Muscle of back (tissue), 11 donors: ENCODE data around the gene SLC13A4. TPM values are rescaled to one million over a fixed set of nuclear protein-coding genes. Genes with fewer than 3 reads are reported as not detected.

Experiments
- DNase-seq, 3 donors: peaks; one replicate each; pipeline versions ENCODE4 v3.0.0 to v3.0.0-alpha.2; 2013
- polyA plus RNA-seq, 10 donors: library from polyadenylated mRNA; unstranded; fragments of 120-200 nt; gene quantifications; one replicate each; pipeline ENCODE4 v1.2.1, GENCODE V29; 2013; ENCODE audit not compliant: insufficient read length in 10 of 10

SLC13A4 gene
- polyA plus RNA-seq, 10 donors, result 0.73 to 4.0 (median 1.4) TPM

GRCh38 chr7:135719688-135720087 lies 8.3 kb downstream of the SLC13A4 start:
- no peak for DNase-seq

- DNase-seq, result no peak
Measured at GRCh38 chr7:135718794-135719437, 9.1 kb downstream of the SLC13A4 start.

GRCh38 chr7:135718219-135718618 lies 9.8 kb downstream of the SLC13A4 start:
- no peak for DNase-seq

- DNase-seq, result no peak
Measured at GRCh38 chr7:135717693-135718092, 10.3 kb downstream of the SLC13A4 start.

- peak; percentile 17 to 66 (median 36) for DNase-seq
Measured at GRCh38 chr7:135716677-135717238, 11.2 kb downstream of the SLC13A4 start.

- no peak for DNase-seq
Measured at GRCh38 chr7:135715673-135716072, 12.3 kb downstream of the SLC13A4 start.

DNA sequence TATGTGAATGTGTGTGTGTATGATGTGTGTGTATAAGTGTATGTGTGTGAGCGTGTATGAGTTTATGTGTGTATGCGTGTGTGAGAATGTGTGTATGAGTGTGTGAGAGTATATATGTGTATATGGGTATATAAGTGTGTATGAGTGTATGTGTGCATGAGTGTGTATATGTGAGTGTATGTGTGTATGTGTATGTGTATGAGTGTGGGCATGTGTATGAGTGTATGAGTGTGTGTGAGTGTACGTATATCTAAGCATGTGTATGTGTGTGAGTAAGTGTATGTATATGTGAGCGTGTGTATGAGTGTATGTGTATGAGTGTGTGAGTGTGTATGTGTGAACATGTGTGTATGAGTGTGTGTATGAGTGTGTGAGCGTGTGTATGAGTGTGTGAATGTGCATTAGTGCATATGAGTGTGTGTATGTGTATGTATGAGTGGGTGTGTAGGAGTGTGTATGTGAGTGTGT lies 12.9 kb downstream of the SLC13A4 start:
- DNase-seq, result no peak

DNA sequence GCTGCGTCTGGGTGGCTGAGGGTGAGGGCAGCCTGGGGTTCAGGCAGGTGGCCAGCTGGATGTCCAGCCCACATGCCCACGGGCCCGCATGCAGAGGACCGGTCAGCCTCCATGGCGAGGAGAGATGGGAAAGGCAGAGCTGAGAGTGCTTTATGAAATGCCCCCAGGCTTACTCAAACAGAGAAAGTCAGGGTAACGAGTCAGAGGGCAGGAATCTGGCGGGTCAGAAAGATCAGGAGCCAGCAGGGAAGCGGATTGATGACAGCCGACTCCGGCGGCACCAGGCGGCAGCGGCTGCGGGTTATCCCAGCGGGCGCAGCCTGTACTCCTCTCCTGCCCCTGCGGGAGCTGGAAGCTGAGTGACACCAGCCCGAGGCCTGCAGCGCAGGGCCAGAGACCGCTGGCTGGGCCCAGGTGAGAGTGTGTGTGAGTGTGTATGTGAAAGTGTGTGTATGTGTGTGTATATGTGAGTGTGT lies 13.4 kb downstream of the SLC13A4 start:
- DNase-seq, result no peak

DNA sequence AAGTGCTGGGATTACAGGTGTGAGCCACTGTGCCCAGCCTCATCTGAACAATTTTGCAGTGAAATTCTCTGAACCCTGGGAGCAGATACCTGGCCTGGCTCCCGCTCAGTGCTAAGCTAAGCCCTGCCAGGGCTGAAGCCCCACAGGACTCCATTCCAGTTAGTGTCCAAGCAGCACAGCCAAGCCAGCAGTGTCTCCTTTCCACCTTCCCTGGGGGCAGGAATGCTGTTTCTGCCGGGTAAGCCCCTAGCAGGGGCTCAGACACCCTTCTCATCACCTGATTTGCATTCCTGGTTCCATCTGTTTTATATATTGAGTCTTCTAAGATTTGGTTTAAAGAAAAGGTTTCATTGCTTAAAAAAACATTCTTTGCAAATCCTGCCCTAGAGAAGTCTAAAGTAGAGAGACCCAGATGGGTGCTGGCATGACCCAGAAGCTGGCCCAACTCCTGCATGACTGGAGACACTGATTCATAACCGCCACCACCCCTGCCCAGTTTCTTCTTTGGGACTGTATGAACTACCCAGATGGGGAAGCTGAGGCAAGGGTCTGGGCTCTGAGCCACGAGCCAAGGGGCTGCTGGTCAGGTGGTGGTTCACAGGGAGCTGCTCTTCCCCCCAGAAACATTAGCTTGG lies 14.0 kb downstream of the SLC13A4 start:
- no peak for DNase-seq

- DNase-seq, result no peak
Measured at GRCh38 chr7:135712796-135713195, 15.2 kb downstream of the SLC13A4 start.

DNA sequence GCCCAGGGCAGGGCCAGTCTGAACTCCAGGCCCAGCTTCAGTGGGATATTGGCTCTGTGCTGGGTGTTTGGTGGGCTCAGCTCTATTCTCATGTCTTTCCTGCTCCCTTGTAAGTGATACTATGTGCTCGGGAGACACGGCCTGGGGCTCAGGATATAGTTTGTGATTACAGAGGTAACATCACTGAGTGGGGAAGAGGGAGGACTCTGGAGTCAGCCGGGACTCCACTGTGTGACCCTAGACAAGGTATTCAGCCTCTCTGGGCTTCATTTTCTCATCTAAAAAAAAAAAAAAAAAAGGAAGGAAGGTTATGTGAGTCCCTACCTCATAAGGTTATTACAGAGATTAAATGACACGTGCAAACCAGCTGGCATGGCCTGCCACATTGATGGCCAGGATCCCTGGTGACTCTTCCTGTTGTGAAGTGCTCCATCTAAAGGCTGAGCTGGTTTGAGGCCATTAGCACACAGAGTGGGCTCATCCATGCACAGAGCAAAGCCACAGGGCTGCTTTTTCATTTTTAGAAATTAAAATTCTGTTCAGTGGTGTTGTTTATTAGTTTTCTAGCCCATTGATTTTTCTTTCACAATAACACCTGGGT lies 15.7 kb downstream of the SLC13A4 start:
- no peak for DNase-seq

DNA sequence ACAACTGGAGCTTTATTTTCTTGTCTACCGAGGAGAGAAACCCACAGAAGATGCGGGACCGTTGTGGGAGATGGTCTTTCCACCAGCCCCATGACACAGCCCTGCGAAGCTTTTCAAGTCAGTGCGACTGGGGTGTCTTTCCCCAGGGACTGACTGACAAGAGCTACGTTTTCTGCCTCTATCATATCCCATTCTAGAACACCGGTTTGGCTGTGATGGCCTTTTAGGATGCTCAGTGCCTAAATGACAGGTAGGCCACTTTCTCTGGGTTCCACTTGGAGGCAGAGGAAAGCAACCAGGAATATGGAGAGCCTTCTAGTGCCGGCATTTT lies 16.9 kb downstream of the SLC13A4 start:
- no peak for DNase-seq

GRCh38 chr7:135710417-135711138 lies 17.4 kb downstream of the SLC13A4 start:
- DNase-seq, result no peak

- DNase-seq, result no peak
Measured at GRCh38 chr7:135709508-135709907, 18.5 kb downstream of the SLC13A4 start.

DNA sequence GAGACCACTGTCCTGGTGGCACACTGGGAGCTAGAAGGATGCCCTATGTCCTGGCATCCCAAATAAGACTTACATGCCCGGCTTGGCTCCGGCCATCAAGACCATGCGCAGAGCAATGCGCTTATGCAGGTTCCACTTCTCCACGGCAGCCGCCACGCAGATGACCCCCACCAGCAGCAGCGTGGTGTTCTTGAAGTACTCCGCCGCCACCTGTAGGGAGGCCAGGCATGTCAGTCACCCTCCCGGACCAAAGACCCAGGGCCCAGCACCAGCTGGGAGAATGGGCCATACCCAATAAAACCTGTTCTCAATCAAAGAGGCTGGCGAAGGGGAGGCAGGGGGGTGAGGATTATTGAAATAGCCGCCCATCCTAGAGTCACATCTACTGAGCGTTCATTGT lies 19.9 kb downstream of the SLC13A4 start:
- DNase-seq, result no peak

DNA sequence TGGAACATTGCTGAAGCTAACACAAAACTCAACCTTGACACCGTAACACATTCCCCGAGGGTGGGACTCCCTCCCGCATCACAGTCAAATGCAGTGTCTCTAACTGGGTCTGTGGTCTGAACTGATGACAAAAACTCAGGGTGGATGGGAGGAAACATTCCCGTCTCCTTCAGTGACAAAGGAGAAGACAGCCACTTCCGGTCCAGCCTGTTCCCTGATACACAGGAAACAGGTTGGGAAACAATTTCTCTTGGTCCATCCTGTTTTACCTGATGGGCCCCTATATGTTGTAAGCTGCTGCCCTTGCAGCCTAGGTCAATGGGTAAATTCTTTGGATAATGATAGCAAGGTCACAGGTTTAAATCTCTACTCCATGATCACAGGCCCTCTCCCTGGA lies 20.4 kb downstream of the SLC13A4 start:
- no peak for DNase-seq

DNA sequence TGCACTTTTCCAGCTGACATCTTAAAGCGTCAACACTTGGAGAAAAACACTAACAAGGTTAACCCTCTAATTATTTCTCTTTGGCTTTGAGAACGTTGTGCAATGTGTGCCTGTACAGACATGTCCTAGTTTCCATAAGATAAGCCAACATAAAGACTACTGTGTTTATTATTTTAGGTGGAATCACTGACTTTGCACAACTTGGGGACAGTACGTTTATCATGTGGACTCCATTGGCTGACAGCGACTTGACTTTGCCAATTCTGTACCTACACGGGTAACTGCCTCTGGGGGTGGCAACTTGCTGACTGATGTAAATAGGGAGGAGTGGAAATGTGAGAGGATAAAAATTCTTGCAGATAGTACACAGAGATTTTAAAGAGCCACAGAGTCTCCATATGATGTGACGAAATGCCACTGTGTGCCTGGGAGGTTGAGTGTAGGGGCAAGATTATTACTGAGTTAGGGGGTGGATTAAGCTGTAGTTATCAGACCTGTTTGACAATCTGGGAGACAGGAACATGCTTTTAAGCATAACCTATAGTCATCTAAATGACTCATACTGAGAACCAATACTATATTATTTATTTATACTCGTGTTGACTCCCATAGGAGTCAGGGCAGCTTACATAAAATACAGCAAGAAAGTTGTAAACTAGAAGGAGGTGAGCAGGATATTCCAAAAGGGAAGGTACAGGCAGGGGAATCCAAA lies 21.0 kb downstream of the SLC13A4 start:
- DNase-seq, result no peak

DNA sequence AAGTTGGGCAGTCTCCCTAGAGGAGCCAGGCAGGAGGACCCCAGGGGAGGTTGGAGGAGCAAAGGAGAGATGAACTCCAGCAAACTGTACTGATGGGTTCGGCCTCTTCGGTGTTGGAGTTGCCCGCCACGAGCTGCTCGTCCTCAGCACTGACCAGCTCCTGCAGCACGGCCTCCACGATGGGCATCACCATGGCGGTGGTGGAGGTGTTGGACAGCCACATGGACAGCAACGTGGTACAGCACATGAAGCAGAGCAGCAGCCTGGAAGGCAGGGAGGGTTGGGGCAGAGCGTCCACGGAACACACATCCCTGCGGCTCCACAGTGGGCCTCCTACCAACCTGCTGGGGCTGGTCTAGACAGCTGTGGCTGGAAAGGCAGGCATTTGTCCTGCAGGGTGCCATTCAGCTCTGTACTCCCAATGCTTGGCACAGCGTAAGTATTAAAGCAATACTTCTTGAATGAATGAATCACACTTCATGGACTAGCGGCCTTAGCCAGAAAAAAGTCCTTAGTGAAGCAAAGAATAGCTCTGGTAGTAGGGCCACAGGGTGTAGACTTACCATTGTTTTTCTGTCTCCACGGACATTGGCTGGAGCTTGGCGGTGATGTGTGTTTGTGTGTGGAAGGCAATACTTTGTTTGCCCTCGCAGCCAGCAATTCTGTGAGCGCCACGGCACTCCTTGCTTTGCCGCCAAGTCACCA lies 21.8 kb downstream of the SLC13A4 start:
- no peak for DNase-seq

- DNase-seq, result no peak
Measured at GRCh38 chr7:135704698-135705097, 23.3 kb downstream of the SLC13A4 start.

GRCh38 chr7:135704074-135704473 lies 23.9 kb downstream of the SLC13A4 start:
- no peak for DNase-seq
